22Rv1 (cell line): ENCODE results near the gene STK38L.

Source experiments
- CTCF ChIP-seq: fragments of 450-650 bp; IDR thresholded peaks from 2 replicates; pipeline ENCODE4 v1.5.1; 2017; ENCODE audit warnings: mild to moderate bottlenecking
- ZFX ChIP-seq: fragments of 450-650 bp; IDR thresholded peaks from 2 replicates; pipeline ENCODE4 v1.6.1; 2017; ENCODE audit warnings: antibody characterized with exemption, borderline replicate concordance

GRCh38 chr12:27336282-27336653, 92.2 kb downstream of the STK38L start:
- TF ChIP-seq CTCF (no peak), ZFX (no peak)
